Fibroblast of lung (primary cell): Measurements from ENCODE around the gene APOB. TPM values are rescaled to one million over a fixed set of nuclear protein-coding genes. Genes with fewer than 3 reads are reported as not detected.
A peak's percentile ranks its signal among the peaks of the same experiment; 100 is the strongest.

Experiments used
- DNase-seq, 2 donors: peaks; one replicate each; pipeline versions ENCODE4 v3.0.0 to v3.0.0-alpha.2; 2010; ENCODE audit warnings: low read depth in 2 of 2
- H2AFZ ChIP-seq: 2 replicates; pipeline ENCODE4 v1.5.1; 2012; ENCODE audit warnings: low read length, control low read depth, inconsistent platforms
- H3K27ac ChIP-seq: 2 replicates; pipeline ENCODE4 v1.5.1; 2011; ENCODE audit warnings: low read length, control low read depth; ENCODE audit not compliant: insufficient read depth
- H3K27me3 ChIP-seq: 2 replicates; pipeline ENCODE4 v1.5.1; 2011; ENCODE audit warnings: mild to moderate bottlenecking, low read length; ENCODE audit not compliant: control insufficient read depth, insufficient read depth
- H3K36me3 ChIP-seq: 2 replicates; pipeline ENCODE4 v1.5.1; 2011; ENCODE audit warnings: low read length; ENCODE audit not compliant: control insufficient read depth, insufficient read depth
- H3K4me1 ChIP-seq: 2 replicates; pipeline ENCODE4 v1.5.1; 2011; ENCODE audit warnings: low read length; ENCODE audit not compliant: control insufficient read depth, insufficient read depth; ENCODE audit errors: extremely low read depth
- H3K4me2 ChIP-seq: 2 replicates; pipeline ENCODE4 v1.5.1; 2011; ENCODE audit warnings: low read length, control low read depth; ENCODE audit not compliant: insufficient read depth; ENCODE audit errors: extremely low read depth
- H3K4me3 ChIP-seq, 4 experiments: fragments of 200-600 bp in 1 of 4; sonication (generic) in 1 of 4; replicated peaks in 1 of 4; 2 replicates each; pipeline ENCODE4 v1.5.1; 2011 to 2016; ENCODE audit warnings: low read length in 4 of 4, low read depth in 3 of 4, mild to moderate bottlenecking in 3 of 4, control low read depth in 2 of 4, inconsistent platforms in 1 of 4, mixed read lengths in 1 of 4; ENCODE audit not compliant: insufficient read depth in 1 of 4; ENCODE audit errors: control extremely low read depth in 1 of 4
- H3K79me2 ChIP-seq: 2 replicates; pipeline ENCODE4 v1.5.1; 2012; ENCODE audit warnings: mild to moderate bottlenecking, low read length, inconsistent platforms; ENCODE audit not compliant: control insufficient read depth, insufficient read depth
- H3K9ac ChIP-seq: 2 replicates; pipeline ENCODE4 v1.5.1; 2011; ENCODE audit warnings: mild to moderate bottlenecking, low read length, control low read depth; ENCODE audit not compliant: insufficient read depth
- H3K9me3 ChIP-seq: 2 replicates; pipeline ENCODE4 v1.5.1; 2012; ENCODE audit warnings: low read depth, low read length; ENCODE audit not compliant: control insufficient read depth, insufficient read depth
- H4K20me1 ChIP-seq: 2 replicates; pipeline ENCODE4 v1.5.1; 2011; ENCODE audit warnings: low read length; ENCODE audit not compliant: control insufficient read depth, insufficient read depth; ENCODE audit errors: extremely low read depth
- CTCF ChIP-seq, 2 donors: IDR thresholded peaks in 1 of 2; conservative IDR thresholded peaks in 1 of 2; 1 replicate in 1 of 2; 2 replicates in 1 of 2; pipeline ENCODE4 v1.5.1; 2011 to 2012; ENCODE audit warnings: low read length in 2 of 2, control low read depth in 1 of 2, inconsistent platforms in 1 of 2, low read depth in 1 of 2, mild to moderate bottlenecking in 1 of 2
- EZH2 ChIP-seq: IDR thresholded peaks from 2 replicates; pipeline ENCODE4 v1.5.1; 2012; ENCODE audit warnings: low read length, control low read depth, mild to moderate bottlenecking; ENCODE audit errors: missing control alignments
- polyA plus RNA-seq, 2 donors: library from polyadenylated mRNA; depleted of rRNA in 1 of 2; stranded (reverse) in 1 of 2; unstranded in 1 of 2; fragments of >200 nt; gene quantifications; 2 replicates each; pipeline ENCODE4 v1.2.1, GENCODE V29; 2011 to 2012; ENCODE audit warnings: missing spikeins in 1 of 2
- total RNA-seq: library from RNA; depleted of rRNA; stranded (reverse); fragments of >200 nt; gene quantifications from 2 replicates; pipeline ENCODE4 v1.2.1, GENCODE V29; 2014

Gene APOB
- total and polyA plus RNA-seq, 2 donors (not counting 1 experiment from before 2014, with no cell fraction given), result under 0.01 TPM; not detected in 1

DNA sequence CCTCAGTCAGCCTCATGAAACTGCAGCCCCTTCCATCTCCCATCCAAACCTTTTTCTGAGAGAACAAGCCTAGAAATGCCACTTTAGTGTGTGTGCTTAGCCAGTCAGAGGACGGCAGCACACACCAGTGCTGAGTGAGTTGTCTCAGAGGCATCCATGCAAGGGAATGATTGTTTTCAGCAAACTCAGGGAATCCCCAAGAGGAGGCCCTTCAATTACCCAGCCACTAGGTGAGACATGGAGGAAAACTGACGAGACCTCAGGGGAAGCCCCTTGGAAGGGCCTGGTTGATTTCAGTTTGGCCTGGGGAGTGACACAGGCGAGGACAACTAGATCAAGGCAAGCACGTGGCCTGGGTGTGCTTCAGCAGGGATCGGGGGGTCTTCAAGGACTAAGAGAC is 49.7 kb downstream of the APOB start:
- Histone ChIP-seq H3K4me1 (no peaks in the 10 kb centered on the region), H2AFZ (no peak overlapping the region), H3K36me3 (no peaks in the 10 kb centered on the region), H3K4me2 (no peak overlapping the region), H3K27me3 (no peaks in the 10 kb centered on the region), H3K9me3 (no peaks in the 10 kb centered on the region), H3K27ac (no peak overlapping the region), H3K4me3 (no peak overlapping the region), H4K20me1 (no peaks in the 10 kb centered on the region), H3K79me2 (no peaks in the 10 kb centered on the region), H3K9ac (no peak overlapping the region)
- DNase-seq, result no peak
- no peak for TF ChIP-seq CTCF (conservative IDR thresholded peaks at IDR 0.05 in 1 of 2, IDR thresholded peaks at IDR 0.05 in 1 of 2; ENCODE audit: low read depth in 1 of 2, low read length in 2 of 2)
- no peak for TF ChIP-seq EZH2

DNA sequence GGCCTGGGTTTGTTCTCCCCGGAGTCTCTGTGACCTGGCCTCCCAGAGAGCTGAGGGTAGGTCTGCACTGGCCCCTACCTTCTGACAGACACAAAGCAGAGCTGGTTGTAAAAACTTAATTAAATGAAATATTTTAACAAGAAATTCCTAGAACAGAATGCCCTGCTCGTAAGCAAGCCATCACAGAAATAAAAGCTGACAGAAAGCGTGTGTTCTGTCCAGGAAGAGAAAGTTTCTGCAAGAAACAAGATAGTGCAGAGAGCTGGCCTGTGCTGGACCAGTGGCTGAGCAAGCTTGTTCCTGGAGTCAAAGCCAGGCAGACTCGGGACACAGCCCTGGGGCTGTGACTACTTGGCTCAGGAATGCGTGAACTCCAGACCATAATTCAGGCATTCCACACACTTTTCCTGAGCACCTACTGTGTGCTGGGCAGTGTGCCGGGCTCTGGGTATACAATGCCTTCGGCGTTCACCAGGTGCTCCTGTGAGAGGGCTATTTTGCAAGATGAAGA is 51.6 kb downstream of the APOB start:
- Histone ChIP-seq H3K9me3 (no peaks in the 10 kb centered on the region), H3K27ac (no peak overlapping the region), H3K36me3 (no peaks in the 10 kb centered on the region), H3K27me3 (no peaks in the 10 kb centered on the region), H3K79me2 (no peaks in the 10 kb centered on the region), H3K4me2 (no peak overlapping the region), H3K9ac (no peak overlapping the region), H2AFZ (no peak overlapping the region), H4K20me1 (no peaks in the 10 kb centered on the region), H3K4me3 (no peak overlapping the region), H3K4me1 (no peaks in the 10 kb centered on the region)
- no peak for TF ChIP-seq CTCF (conservative IDR thresholded peaks at IDR 0.05 in 1 of 2, IDR thresholded peaks at IDR 0.05 in 1 of 2; ENCODE audit: low read depth in 1 of 2, low read length in 2 of 2)
- TF ChIP-seq EZH2, result no peak
- peak in 1 of 2 donors; percentile 0 for DNase-seq

DNA sequence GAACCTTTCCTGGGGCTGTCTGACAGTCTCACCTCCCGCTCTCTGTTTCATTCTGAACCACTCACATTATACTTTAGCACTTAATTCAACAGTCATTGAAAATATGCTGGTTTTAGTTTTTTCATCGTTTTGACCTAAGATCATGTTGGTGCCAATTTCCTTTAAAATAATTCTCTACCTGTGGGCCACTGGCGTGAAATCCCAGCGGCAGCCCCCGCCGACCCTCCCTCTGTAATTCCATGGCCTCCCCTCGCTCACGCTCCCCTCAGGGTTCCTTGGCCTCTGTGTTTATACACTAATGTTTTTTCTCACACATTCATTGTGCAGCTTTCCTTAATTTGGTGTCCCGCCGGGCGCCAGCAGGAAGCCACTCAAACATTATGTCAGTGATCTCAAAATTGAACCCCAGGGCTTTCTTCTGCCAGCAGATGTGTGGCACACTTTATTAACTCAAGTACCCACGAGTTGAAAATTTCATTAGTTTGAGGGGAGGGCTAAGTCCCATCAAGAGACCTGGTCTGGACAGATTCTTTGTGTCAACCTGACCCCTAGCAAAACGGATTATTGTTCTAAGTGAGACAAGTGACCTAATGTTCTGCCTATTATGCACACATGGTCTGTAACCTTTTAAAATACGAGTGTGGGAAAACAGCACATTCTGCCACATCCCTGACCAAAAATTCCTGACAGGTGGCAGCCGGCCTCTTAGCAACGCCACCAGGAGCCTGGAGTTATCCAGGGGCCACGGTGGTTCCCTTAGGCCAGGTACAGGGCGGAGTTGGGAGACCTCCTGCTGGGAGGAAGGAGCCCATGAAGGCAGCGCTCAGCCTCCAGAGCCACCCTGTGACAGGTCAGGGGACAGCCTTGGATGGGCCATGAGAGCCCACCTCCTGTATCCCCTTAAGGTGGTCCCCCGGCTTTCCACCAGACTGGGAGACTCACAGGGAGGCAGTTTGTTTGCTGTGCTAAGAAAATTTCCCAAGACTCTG is 53.1 kb downstream of the APOB start:
- Histone ChIP-seq H3K79me2 (no peaks in the 10 kb centered on the region), H3K4me3 (no peak overlapping the region), H4K20me1 (no peaks in the 10 kb centered on the region), H3K9me3 (no peaks in the 10 kb centered on the region), H3K4me2 (no peak overlapping the region), H3K27ac (no peak overlapping the region), H3K27me3 (no peaks in the 10 kb centered on the region), H2AFZ (no peak overlapping the region), H3K4me1 (no peaks in the 10 kb centered on the region), H3K9ac (no peak overlapping the region), H3K36me3 (no peaks in the 10 kb centered on the region)
- TF ChIP-seq EZH2, result no peak
- TF ChIP-seq CTCF (conservative IDR thresholded peaks at IDR 0.05 in 1 of 2, IDR thresholded peaks at IDR 0.05 in 1 of 2; ENCODE audit: low read depth in 1 of 2, low read length in 2 of 2), result no peak
- no peak for DNase-seq
